GM12892 (cell line): ENCODE data around the gene THAP10.

Source experiments
- POLR2A ChIP-seq: IDR thresholded peaks from 2 replicates; pipeline ENCODE4 v1.6.1; 2011; ENCODE audit warnings: low read depth, low read length, control low read depth
- POLR2AphosphoS5 ChIP-seq: IDR thresholded peaks from 2 replicates; pipeline ENCODE4 v1.6.1; 2011; ENCODE audit warnings: low read depth, low read length, control low read depth
- TAF1 ChIP-seq: IDR thresholded peaks from 2 replicates; pipeline ENCODE4 v1.6.1; 2011; ENCODE audit warnings: low read depth, mild to moderate bottlenecking, control low read depth, low read length, borderline replicate concordance

DNA sequence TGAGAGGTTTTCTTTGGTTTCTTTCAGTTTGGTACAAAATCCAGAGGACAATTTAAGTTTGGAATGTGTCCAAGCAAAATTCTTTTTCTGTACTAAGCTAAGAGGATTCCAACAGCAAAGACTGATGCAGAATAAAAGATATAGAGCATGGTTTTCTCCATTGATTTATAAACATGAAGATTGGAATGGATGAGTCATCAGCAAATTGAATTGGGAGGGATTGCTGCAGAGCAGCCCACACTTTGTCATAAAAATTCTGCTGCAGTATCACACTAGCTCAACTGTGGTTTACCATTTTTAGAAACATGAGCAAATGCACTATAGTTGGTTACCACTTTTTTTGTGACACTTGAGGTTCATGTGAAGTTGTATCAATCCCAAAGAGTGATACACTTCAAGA lies 22.2 kb downstream of the THAP10 start:
- TF ChIP-seq POLR2AphosphoS5 (no peak), POLR2A (no peak), TAF1 (no peak)
